ENCODE data around the gene SLC7A6.

The SLC7A6 gene

GRCh38 chr16:68235108-68235886, 29.0 kb upstream of the SLC7A6 start:
- no peak for DNase-seq (ENCODE audit: low read depth in 2 of 2)

GRCh38 chr16:68235887-68236136, 28.5 kb upstream of the SLC7A6 start, which contains the start of gene ESRP2:
Gene ESRP2 (minus strand): TSS chr16:68236127. CDS start chr16:68236045, 82 bp downstream.
- no peak for DNase-seq (ENCODE audit: low read depth in 2 of 2)

- peak in 1 of 2 donors; percentile 36 for DNase-seq (ENCODE audit: low read depth in 2 of 2)
These were observed 28.0 kb upstream of the SLC7A6 start for GRCh38 chr16:68236137-68236825.

GRCh38 chr16:68236826-68237242, 27.5 kb upstream of the SLC7A6 start:
- DNase-seq (ENCODE audit: low read depth in 2 of 2): no peak

GRCh38 chr16:68237243-68238028, 26.9 kb upstream of the SLC7A6 start:
- peak; percentile 84 to 89 for DNase-seq (ENCODE audit: low read depth in 2 of 2)

GRCh38 chr16:68238029-68238345, 26.3 kb upstream of the SLC7A6 start:
- DNase-seq (ENCODE audit: low read depth in 2 of 2): no peak

GRCh38 chr16:68242085-68242484, 22.2 kb upstream of the SLC7A6 start:
- no peak for DNase-seq (ENCODE audit: low read depth in 2 of 2)

GRCh38 chr16:68242926-68243858, 21.1 kb upstream of the SLC7A6 start:
- no peak for DNase-seq (ENCODE audit: low read depth in 2 of 2)

- DNase-seq (ENCODE audit: low read depth in 2 of 2): no peak
These were observed 19.8 kb upstream of the SLC7A6 start for GRCh38 chr16:68244481-68244902.

- peak; percentile 97 for DNase-seq (ENCODE audit: low read depth in 2 of 2)
These were observed 19.1 kb upstream of the SLC7A6 start, which contains the start of gene PLA2G15 for GRCh38 chr16:68244903-68245853. Gene PLA2G15 (plus strand): TSS chr16:68245373. CDS start chr16:68245427, 54 bp downstream.

GRCh38 chr16:68246121-68246520, 18.2 kb upstream of the SLC7A6 start:
- no peak for DNase-seq (ENCODE audit: low read depth in 2 of 2)

- no peak for DNase-seq (ENCODE audit: low read depth in 2 of 2)
These were observed 17.7 kb upstream of the SLC7A6 start for GRCh38 chr16:68246666-68247065.

- no peak for DNase-seq (ENCODE audit: low read depth in 2 of 2)
These were observed 16.9 kb upstream of the SLC7A6 start for GRCh38 chr16:68247400-68247799.

- no peak for DNase-seq (ENCODE audit: low read depth in 2 of 2)
These were observed 16.4 kb upstream of the SLC7A6 start for GRCh38 chr16:68247932-68248331.

- no peak for DNase-seq (ENCODE audit: low read depth in 2 of 2)
These were observed 15.0 kb upstream of the SLC7A6 start for GRCh38 chr16:68249371-68249770.

GRCh38 chr16:68250951-68251350, 13.4 kb upstream of the SLC7A6 start:
- DNase-seq (ENCODE audit: low read depth in 2 of 2): no peak

GRCh38 chr16:68251832-68252231, 12.5 kb upstream of the SLC7A6 start:
- no peak for DNase-seq (ENCODE audit: low read depth in 2 of 2)

GRCh38 chr16:68252383-68252782, 11.9 kb upstream of the SLC7A6 start:
- no peak for DNase-seq (ENCODE audit: low read depth in 2 of 2)

- DNase-seq (ENCODE audit: low read depth in 2 of 2): no peak
These were observed 10.6 kb upstream of the SLC7A6 start for GRCh38 chr16:68253721-68254120.

- DNase-seq (ENCODE audit: low read depth in 2 of 2): no peak
These were observed 8.6 kb upstream of the SLC7A6 start for GRCh38 chr16:68255712-68256111.
